Measurements from ENCODE around the gene CCM2. TPM values are rescaled to one million over a fixed set of nuclear protein-coding genes. Genes with fewer than 3 reads are reported as not detected.

CCM2 gene
- total and polyA plus RNA-seq, 8 donors: 1.8 to 39.0 (median 26.6) TPM

DNA sequence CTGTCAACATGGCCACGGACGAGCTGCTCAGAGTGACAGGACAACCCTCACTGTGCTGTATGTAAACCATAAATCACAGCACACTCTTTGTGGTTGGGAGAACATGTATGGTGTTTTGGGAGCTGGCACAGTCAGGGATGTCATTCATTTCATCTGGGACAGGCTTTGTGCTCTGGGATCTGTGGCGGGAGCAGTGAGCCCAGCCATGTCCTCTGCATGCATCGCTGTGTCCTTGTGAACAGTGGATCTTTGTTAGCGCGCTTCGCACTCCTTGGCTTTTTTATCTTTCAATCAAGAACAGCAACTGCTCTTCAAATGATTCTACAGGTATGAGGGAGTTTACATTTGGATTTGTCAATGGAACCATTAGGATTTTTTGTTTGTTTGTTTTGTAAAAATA, 7.1 kb downstream of the CCM2 start:
- Histone ChIP-seq H3K27me3 (no peaks in the 10 kb centered on the region), H3K9me3 (no peaks in the 10 kb centered on the region), H3K4me3 (no peak overlapping the region), H3K36me3 (peaks cover 0 to 8% (median 2%) of the 10 kb centered on the region in 4 donors), H3K27ac (no peak overlapping the region), H3K4me1 (peaks cover 0 to 15% (median 4%) of the 10 kb centered on the region in 4 donors)
- DNase-seq: no peak
- 88 to 96% (median 91%) methylated on average over 7 of the region's 7 CpGs for WGBS, 5 donors
- intact Hi-C loops (cut with DNase I; ENCODE audit: low total_unique reads): no loop called here
- TF ChIP-seq, protein P1, sequence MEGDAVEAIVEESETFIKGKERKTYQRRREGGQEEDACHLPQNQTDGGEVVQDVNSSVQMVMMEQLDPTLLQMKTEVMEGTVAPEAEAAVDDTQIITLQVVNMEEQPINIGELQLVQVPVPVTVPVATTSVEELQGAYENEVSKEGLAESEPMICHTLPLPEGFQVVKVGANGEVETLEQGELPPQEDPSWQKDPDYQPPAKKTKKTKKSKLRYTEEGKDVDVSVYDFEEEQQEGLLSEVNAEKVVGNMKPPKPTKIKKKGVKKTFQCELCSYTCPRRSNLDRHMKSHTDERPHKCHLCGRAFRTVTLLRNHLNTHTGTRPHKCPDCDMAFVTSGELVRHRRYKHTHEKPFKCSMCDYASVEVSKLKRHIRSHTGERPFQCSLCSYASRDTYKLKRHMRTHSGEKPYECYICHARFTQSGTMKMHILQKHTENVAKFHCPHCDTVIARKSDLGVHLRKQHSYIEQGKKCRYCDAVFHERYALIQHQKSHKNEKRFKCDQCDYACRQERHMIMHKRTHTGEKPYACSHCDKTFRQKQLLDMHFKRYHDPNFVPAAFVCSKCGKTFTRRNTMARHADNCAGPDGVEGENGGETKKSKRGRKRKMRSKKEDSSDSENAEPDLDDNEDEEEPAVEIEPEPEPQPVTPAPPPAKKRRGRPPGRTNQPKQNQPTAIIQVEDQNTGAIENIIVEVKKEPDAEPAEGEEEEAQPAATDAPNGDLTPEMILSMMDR (IDR thresholded peaks at IDR 0.05): no peak
- TF ChIP-seq EP300 (IDR thresholded peaks at IDR 0.05): no peak

DNA sequence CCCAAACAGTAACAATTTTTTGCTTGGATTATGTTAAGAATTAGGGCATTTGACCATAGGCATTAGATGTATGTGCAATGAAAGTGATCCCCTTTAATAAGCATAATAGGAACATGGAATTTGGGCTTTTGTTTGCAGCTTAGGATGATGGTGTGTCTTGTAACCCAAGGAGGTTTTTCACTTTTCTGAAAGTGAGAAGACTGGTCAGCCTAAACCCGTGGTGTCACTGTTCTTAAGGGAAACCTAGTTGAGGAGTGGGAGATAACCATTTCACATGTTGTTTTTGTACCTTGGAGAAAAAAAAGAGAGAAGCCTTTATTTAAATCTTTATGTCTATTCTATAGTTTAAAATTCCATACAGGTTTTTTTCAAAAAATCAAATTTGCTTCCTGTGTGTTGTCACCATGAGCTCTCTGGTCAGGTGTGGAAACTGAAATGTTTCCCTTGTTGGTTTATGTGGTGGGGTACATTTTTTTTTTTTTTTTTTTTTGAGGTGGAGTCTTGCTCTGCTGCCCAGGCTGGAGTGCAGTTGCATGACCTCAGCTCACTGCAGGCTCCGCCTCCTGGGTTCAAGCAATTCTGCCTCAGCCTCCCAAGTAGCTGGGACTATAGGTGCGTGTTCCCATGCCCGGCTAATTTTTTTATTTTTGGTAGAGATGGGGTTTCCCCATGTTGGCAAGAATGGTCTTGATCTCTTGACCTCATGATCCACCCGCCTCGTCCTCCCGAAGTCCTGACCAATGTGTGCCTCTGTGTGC, 7.7 kb downstream of the CCM2 start:
- Histone ChIP-seq H3K27me3 (no peaks in the 10 kb centered on the region), H3K36me3 (peaks cover 0 to 12% (median 5%) of the 10 kb centered on the region in 4 donors), H3K4me3 (no peak overlapping the region), H3K4me1 (peaks cover 0 to 9% (median 0%) of the 10 kb centered on the region in 4 donors), H3K27ac (no peak overlapping the region), H3K9me3 (no peaks in the 10 kb centered on the region)
- intact Hi-C loops (cut with DNase I; ENCODE audit: low total_unique reads): no loop called here
- TF ChIP-seq POLR2AphosphoS5 (IDR thresholded peaks at IDR 0.05) (no peak), POLR2A (IDR thresholded peaks at IDR 0.05) (no peak), EP300 (IDR thresholded peaks at IDR 0.05) (no peak)
- TF ChIP-seq, protein P1 (IDR thresholded peaks at IDR 0.05): no peak
- DNase-seq: no peak
- WGBS, 5 donors: 93 to 100% (median 96%) methylated on average over 7 of the region's 7 CpGs

DNA sequence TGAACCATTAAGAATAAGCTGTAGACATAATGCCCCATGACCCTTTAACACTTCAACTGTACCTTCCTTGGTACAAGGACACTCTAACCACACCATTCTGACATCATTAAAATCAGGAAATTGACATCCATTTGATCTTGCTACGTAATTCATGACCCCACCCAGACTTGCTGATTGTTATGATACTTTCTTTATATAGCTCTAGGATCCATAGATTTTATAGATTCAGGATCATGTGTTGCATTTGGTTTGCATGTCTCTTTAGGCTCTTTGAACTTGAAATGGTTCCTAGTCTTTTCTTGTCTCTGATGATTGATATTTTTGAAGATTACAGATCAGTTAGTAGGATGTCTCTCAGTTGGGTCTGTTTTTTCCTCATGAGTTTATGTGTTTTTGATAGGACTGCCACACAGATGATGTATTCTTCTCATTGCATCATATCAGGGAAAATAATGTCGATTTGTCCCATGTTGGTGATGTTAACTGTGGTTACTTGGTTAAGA, 13.5 kb downstream of the CCM2 start:
- H3K36me3 ChIP-seq: peaks cover 0 to 12% (median 6%) of the 10 kb centered on the region in 4 donors
- H3K27me3 ChIP-seq: no peaks in the 10 kb centered on the region
- H3K4me1 ChIP-seq: no peaks in the 10 kb centered on the region
- DNase-seq: no peak
- intact Hi-C loops (cut with DNase I; ENCODE audit: low total_unique reads): no loop called here
- TF ChIP-seq EP300 (IDR thresholded peaks at IDR 0.05): no peak
- TF ChIP-seq POLR2A (IDR thresholded peaks at IDR 0.05): no peak
- TF ChIP-seq, protein P1 (IDR thresholded peaks at IDR 0.05): no peak
- TF ChIP-seq POLR2AphosphoS5 (IDR thresholded peaks at IDR 0.05): no peak
- no peak overlapping the region for H3K4me3 ChIP-seq
- no peak overlapping the region for H3K27ac ChIP-seq
- WGBS, 5 donors: 68 to 89% (median 85%) methylated on average over 2 of the region's 2 CpGs
- H3K9me3 ChIP-seq: no peaks in the 10 kb centered on the region

DNA sequence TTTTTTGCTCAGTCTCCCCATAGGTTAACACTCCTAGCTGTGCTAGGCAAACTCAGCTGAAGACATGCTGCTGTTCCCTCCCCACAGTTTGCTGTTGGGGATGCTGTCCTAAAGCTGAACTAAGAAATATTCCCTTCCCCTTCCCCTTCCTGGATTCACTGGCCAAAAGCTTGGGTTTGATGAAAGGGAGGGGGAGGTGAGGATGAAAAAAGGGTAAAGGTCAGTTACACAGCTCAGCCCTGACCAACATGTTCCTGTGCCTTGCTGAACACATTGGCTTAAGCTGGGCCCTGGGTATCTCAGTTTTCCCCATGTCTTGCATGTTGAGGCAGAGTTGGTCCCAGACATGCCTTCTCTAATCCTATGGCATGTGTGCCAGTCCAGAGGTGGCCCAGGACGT, 15.3 kb downstream of the CCM2 start:
- DNase-seq: no peak
- Histone ChIP-seq H3K27me3 (no peaks in the 10 kb centered on the region), H3K36me3 (peaks cover 0 to 19% (median 8%) of the 10 kb centered on the region in 4 donors), H3K27ac (no peak overlapping the region), H3K4me1 (no peaks in the 10 kb centered on the region), H3K4me3 (no peak overlapping the region), H3K9me3 (no peaks in the 10 kb centered on the region)
- intact Hi-C loops (cut with DNase I; ENCODE audit: low total_unique reads): no loop called here
- WGBS, 5 donors: 82 to 100% (median 86%) methylated on average over 1 of the region's 1 CpG
- TF ChIP-seq, protein P1 (IDR thresholded peaks at IDR 0.05): no peak
- TF ChIP-seq EP300 (IDR thresholded peaks at IDR 0.05) (no peak), POLR2AphosphoS5 (IDR thresholded peaks at IDR 0.05) (no peak), POLR2A (IDR thresholded peaks at IDR 0.05) (no peak)
